ENCODE results near the gene RARS2. TPM values are rescaled to one million over a fixed set of nuclear protein-coding genes. Genes with fewer than 3 reads are reported as not detected.
"Not testable (repeated sequence)": the region's sequence is repeated elsewhere in the genome, so short reads cannot be mapped to it uniquely, and the experiment has no call there.

Gene RARS2
- total RNA-seq, 1 donor from 2014 or later = 59.0 TPM

- no peak for DNase-seq (ENCODE audit: low spot score)
Observed at GRCh38 chr6:87501809-87502572, 87.8 kb downstream of the RARS2 start.

DNA sequence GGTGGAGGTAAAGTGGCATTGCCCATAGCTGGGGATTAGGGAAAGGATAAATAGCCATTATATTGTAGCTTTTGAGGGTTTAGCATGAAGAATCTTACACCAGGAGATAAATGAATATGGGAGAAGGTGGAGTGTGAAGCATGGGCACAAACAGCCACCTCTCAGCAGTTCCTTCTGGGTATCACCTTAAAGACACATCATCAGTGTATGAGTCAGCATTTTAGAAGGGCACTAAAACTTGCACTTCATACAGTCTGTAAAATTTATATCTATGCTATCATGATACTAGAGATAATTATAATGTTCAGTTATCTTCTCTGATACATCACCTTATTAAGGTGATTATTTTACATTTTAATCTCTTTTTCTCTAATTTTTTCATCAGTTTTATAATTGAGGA, 91.7 kb downstream of the RARS2 start:
- no peak for DNase-seq (ENCODE audit: low spot score)

DNA sequence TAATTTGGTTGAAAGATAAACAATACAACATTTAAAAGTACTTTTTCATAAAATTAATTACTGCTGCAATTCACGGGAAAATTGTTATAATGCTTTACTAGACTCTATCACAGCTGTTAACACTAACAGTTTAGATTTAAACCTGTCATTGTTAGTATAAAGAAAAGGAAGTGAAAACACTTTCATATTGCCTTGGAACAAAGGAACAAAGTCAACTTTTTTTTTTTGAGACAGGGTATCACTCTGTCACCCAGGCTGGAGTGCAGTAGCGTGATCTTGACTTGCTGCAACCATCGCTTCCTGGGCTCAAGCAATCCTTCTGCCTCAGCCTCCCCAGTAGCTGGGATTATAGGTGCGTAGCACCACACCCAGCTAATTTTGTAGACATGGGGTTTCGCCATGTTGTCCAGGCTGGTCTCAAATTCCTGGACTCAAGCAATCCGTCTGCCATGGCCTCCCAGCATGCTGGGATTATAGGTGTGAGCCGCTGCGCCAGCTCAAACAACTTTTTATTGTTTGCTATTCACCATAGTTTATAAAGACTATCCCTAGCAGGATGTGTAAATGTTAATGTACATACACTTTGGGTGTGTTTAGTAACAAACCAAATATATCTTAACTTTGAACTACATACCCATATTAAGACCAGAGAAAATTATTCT, 94.9 kb downstream of the RARS2 start:
- DNase-seq (ENCODE audit: low spot score) = no peak

GRCh38 chr6:87489326-87489725, 100.5 kb downstream of the RARS2 start:
- DNase-seq (ENCODE audit: low spot score) = not testable (repeated sequence)

DNA sequence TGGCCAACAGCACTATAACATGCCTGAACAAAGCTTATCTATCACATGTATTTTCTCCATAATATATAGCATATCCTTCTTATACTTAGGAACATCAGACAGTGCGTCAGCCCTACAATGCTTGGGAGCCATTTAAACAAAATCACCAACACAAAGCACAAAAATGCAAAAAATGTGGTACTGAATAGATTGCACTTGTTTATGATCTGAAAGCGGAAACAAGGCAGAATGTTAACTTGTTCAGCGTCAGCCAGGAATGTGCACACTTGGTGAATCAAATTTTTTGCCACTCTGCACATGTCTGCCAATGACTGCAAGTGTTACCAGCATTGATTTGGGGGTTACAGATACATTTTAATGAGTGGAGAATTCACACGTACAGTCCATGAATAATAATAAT, 102.2 kb downstream of the RARS2 start:
- peak; percentile 8 for DNase-seq (ENCODE audit: low spot score)

DNA sequence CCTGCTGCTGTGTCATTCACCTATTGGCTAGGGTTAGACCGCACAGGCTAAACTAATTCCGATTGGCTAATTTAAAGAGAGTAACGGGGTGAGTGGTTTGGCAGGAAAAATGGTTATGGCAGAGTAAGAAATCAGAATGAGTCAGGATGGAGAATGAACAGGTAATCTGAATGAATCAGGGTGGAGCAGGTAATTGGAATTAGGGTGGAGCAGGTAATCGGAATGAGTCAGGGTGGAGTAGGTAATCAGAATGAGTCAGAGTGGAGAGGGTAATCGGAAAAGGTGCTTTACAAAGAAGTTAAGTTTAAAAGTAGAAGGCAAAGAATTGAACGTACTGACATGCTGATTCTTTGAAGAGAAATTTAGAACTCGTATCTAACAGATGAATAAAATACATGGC, 105.3 kb downstream of the RARS2 start:
- DNase-seq (ENCODE audit: low spot score) = no peak

DNA sequence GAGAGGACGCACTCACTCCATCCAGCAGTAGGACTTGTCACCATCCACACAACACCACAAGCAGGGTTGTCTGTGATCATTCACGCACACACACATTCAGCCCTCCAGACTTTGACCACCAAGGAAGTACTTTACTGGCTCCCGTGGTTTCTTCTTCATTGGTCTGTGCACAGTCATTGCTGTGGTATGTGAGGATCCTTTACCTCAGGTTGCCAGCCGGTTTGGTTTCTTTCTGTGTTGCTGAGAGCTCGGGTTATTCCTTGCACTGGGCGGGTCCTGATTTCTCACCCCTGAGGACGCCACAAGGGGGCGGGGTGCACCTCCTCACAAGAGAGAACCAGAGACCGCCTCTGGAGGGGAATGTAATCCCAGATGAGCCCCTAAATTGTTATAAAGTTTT, 105.9 kb downstream of the RARS2 start:
- DNase-seq (ENCODE audit: low spot score) = no peak

DNA sequence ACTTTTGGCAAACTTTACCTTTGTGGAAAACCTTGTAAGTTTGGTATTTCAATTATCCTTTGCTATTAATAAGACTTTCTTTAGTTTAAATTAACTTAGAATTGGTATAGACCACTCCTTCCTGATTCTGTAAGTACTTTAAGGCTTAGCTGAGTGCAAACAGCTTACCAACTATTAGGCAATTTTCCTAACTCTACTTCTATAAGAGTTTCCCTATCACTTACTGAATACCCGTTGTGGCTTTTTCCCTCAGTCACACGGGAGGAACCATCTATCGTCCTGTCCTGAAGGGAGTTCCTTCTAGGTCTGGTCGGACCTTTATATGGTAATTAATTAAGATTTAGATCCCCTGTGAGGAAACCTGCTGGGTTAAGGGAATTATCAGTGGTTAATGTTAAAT, 107.4 kb downstream of the RARS2 start:
- no peak for DNase-seq (ENCODE audit: low spot score)

DNA sequence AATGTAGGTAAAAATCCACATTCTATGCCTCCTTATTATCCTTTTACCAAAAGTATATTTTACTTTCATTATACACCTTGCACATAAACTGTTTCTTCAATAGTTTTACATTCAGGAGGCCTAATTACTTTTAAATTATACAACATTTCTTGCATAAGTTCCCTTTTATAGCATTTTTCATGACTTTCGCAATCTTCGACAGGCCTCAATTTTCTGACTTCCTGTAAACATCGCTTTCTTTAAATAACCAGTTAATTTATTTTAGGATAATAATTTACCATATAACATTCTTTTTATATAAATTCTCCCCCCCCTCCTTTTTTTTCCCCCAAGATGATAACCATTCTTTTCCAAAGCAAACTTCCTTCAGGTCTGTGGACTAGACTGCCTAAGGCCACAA, 107.9 kb downstream of the RARS2 start:
- DNase-seq (ENCODE audit: low spot score) = no peak

- peak; percentile 26 for DNase-seq (ENCODE audit: low spot score)
Observed at GRCh38 chr6:87473419-87473903, 116.3 kb downstream of the RARS2 start.

DNA sequence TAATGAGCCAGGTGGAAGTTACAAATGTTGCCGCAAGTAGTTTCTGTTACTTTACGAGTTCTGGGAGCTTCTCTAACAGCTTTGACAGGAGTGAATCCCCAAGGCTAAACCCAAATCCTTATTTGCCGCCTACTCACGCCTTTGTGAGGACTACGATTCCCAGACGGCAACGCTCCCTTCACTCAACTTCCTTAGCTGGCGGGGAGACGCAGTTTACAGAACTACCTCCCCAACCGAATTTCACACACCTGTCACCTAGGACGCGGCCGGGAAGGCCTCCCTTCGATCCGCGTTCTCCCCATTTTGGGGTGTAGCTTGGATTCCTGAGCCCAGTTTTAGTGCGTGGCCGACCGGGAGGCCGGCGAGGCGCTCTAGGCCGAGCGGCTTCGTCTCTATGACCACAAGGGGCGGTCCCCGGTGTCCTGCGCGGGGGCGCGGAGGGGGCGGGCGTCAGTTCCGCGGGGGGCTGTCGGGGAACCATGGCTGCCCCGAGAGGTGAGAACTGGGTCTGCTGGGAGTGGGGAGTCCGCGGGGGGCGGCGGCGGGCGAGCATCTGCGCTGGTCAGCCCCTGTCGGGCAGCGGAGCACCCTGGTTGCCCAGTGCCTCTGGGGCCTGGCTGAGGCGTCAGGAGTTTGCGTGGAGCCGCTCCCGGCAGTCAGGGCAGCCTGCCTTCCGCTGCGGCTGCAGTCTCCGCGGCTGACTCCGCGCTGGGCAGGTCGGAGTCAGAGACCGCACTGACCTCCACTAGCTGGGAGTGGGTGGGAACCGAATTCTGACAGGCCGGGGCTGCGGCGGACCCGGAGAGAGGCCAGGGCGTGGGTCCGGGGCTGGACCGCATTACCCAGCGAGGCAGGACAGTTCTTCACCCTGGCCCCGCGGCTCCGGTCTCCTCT, 117.0 kb downstream of the RARS2 start, which contains the start of gene SLC35A1:
Gene SLC35A1, plus strand, starts transcription at position 450 of the 894 bp plus-strand sequence. Its CDS starts 30 bp downstream, at position 480.
- DNase-seq (ENCODE audit: low spot score) = peak; percentile 93

DNA sequence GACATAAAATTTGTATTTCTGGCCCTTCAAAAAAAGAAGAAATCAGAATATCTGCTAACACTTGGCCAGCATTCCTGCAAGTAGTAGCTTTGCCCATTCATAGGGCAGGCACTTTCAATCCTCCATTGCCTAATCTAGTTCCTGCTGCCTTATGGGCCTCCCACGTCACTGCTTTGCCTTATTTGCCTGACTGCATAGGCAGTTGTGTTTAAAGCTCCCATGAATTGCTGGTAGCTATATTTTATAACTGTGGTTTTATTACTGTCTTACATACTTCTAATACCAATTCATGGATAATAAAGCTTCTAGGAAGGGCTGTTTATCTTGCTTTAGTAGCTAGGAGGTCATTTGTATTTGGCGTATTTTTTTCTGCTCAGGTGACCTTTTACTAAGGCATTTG, 124.7 kb downstream of the RARS2 start:
- no peak for DNase-seq (ENCODE audit: low spot score)

Other genes starting within 250 kb of the RARS2 start
- 4.3 TPM for gene C6orf163, start 245.2 kb downstream of the RARS2 start, total RNA-seq (ENCODE audit: insufficient read depth, low replicate concordance)
- 5.1 TPM for gene CFAP206, start 182.0 kb downstream of the RARS2 start, total RNA-seq (ENCODE audit: insufficient read depth, low replicate concordance)
- 11.3 TPM for gene SLC35A1, start 117.0 kb downstream of the RARS2 start, total RNA-seq (ENCODE audit: insufficient read depth, low replicate concordance)
- gene ORC3, start 148 bp upstream of the RARS2 start, total RNA-seq (ENCODE audit: insufficient read depth, low replicate concordance) = 50.3 TPM
- 6.5 TPM for gene AKIRIN2, start 112.2 kb upstream of the RARS2 start, total RNA-seq (ENCODE audit: insufficient read depth, low replicate concordance)